GM18861 (cell line): ENCODE results near the gene GMDS.

Experiments
- ATAC-seq: cut with Tn5 transposase; IDR thresholded peaks from one replicate; pipeline ENCODE4 v1.9.1; 2021; ENCODE audit not compliant: unreplicated experiment

Gene GMDS

GRCh38 chr6:2007165-2007564, 238.2 kb downstream of the GMDS start:
- no peak for ATAC-seq

- ATAC-seq = no peak
Observed at GRCh38 chr6:2004888-2005287, 240.5 kb downstream of the GMDS start.

GRCh38 chr6:2000962-2001361, 244.4 kb downstream of the GMDS start:
- ATAC-seq = no peak

GRCh38 chr6:1997702-1998101, 247.7 kb downstream of the GMDS start:
- ATAC-seq = no peak

- no peak for ATAC-seq
Observed at GRCh38 chr6:1995636-1996035, 249.8 kb downstream of the GMDS start.

- ATAC-seq = no peak
Observed at GRCh38 chr6:1993042-1993441, 252.4 kb downstream of the GMDS start.

GRCh38 chr6:1991332-1991878, 254.0 kb downstream of the GMDS start:
- no peak for ATAC-seq

- no peak for ATAC-seq
Observed at GRCh38 chr6:1988843-1989242, 256.6 kb downstream of the GMDS start.

- no peak for ATAC-seq
Observed at GRCh38 chr6:1987640-1988039, 257.8 kb downstream of the GMDS start.

GRCh38 chr6:1986454-1987243, 258.8 kb downstream of the GMDS start:
- ATAC-seq = no peak

GRCh38 chr6:1984346-1984994, 260.9 kb downstream of the GMDS start:
- ATAC-seq = no peak

GRCh38 chr6:1983850-1984249, 261.6 kb downstream of the GMDS start:
- ATAC-seq = no peak

GRCh38 chr6:1972962-1973361, 272.4 kb downstream of the GMDS start:
- ATAC-seq = no peak

GRCh38 chr6:1971612-1972011, 273.8 kb downstream of the GMDS start:
- no peak for ATAC-seq

GRCh38 chr6:1970151-1970561, 275.2 kb downstream of the GMDS start:
- ATAC-seq = no peak

GRCh38 chr6:1966713-1967112, 278.7 kb downstream of the GMDS start:
- ATAC-seq = no peak

- ATAC-seq = no peak
Observed at GRCh38 chr6:1965596-1966224, 279.7 kb downstream of the GMDS start.

- no peak for ATAC-seq
Observed at GRCh38 chr6:1963596-1963995, 281.8 kb downstream of the GMDS start.

GRCh38 chr6:1962201-1962600, 283.2 kb downstream of the GMDS start:
- ATAC-seq = no peak

- ATAC-seq = no peak
Observed at GRCh38 chr6:1960486-1961142, 284.8 kb downstream of the GMDS start.

- ATAC-seq = no peak
Observed at GRCh38 chr6:1958257-1958656, 287.1 kb downstream of the GMDS start.
